Astrocyte of the spinal cord (primary cell): ENCODE data around the gene EDAR.

ENCODE experiments used
- DNase-seq: peaks from one replicate; pipeline ENCODE4 v3.0.0; 2011; ENCODE audit warnings: low read depth, low spot score
- H3K4me3 ChIP-seq: 2 replicates; pipeline ENCODE4 v1.5.1; 2011; ENCODE audit warnings: low read depth, mild to moderate bottlenecking, low read length, moderate library complexity
- in situ Hi-C: cut with HindIII; loops from 2 replicates; pipeline ENCODE4 v1.10.0; 2017; ENCODE audit warnings: low sequenced_read_pairs
- TF ChIP-seq, protein P1 (sequence below): IDR thresholded peaks from 2 replicates; pipeline ENCODE4 v1.5.1; 2012; ENCODE audit warnings: low read depth, mild to moderate bottlenecking, low read length, inconsistent platforms

The EDAR gene

DNA sequence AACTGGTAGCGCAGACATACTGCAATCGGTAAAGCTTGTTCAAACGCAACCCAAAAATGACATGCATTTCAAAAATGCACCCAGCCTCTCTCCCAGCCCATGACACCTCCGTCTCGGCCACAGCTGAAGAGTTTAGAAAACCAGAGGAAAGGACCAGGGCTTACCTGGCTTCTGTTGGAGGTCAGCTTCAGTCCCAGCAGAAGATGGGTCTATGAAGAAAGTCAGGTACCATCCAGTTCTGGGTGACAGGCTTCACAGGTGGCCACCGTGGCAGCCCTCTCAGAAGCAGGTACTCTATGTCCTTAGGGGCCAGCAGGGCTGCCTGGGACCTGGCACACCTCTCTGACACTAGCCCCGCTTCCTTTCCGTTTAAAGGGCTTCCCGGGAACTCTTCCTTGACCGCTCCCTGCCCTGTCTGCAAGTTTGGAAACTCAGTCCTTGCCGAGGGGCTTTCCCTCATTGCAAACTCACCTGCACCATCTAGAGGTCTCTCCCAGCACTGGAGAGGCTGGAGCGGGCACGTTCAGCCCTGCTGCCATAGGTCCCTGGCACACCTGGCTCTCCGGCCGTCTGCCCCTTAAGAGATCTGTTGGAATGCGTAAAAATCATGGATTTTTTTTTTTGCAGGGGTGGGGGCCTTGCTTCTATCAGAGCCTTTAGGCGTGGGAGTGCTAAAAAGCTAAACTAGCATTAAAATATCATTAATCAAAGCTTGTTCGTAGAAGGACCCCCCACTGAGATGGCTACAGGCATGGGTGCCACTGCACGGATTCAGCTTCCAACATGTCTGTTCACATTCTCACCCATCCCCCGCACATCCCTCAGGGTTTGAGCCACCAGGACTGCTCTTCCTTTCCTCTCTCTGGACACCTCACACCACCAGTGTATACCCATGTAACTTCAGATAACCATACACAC is at the start of gene EDAR:
EDAR (minus strand) TSS at position 425 of the 918 bp plus-strand sequence. CDS start 58,206 bp downstream, outside the sequence.
- peak; percentile 19 for DNase-seq
- in situ Hi-C loops: no loop called here
- no peak within 1 kb of the TSS for H3K4me3 ChIP-seq
- TF ChIP-seq, protein P1, sequence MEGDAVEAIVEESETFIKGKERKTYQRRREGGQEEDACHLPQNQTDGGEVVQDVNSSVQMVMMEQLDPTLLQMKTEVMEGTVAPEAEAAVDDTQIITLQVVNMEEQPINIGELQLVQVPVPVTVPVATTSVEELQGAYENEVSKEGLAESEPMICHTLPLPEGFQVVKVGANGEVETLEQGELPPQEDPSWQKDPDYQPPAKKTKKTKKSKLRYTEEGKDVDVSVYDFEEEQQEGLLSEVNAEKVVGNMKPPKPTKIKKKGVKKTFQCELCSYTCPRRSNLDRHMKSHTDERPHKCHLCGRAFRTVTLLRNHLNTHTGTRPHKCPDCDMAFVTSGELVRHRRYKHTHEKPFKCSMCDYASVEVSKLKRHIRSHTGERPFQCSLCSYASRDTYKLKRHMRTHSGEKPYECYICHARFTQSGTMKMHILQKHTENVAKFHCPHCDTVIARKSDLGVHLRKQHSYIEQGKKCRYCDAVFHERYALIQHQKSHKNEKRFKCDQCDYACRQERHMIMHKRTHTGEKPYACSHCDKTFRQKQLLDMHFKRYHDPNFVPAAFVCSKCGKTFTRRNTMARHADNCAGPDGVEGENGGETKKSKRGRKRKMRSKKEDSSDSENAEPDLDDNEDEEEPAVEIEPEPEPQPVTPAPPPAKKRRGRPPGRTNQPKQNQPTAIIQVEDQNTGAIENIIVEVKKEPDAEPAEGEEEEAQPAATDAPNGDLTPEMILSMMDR: peak; percentile 65

- in situ Hi-C loops: no loop called here
- TF ChIP-seq, protein P1: no peak
- no peak overlapping the region for H3K4me3 ChIP-seq
- DNase-seq: no peak
Observed at GRCh38 chr2:109033171-109033570, 44.2 kb upstream of the EDAR start.

DNA sequence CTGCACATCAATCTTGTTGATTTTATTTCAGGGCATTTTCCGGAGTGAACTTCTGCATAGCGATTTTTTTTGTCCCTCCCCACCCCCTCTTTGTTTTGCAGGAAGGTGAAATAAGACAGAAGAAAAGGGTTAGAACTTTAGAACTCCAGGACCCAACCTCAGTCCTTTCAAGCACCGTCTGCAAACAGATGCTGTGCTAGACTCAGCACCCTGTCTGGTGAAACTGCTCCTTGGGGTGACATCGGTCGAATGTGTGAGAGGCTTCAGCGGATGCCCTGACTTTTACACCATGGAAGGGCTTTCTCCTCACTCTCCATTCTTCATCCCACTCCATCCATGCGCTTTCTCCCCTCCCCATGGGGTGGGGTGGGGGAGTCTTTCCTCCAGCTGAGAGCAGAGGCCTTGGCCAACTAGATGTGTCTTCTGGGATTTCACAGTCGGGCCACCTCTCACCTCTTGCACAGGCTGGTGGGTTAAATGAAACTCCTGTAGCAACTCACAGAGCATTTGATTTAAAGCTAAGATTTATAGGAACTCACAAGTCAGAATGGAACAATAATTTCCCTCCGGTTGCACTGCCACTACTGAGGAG is 43.3 kb upstream of the EDAR start:
- TF ChIP-seq, protein P1: no peak
- DNase-seq: no peak
- in situ Hi-C loops: no loop called here
- H3K4me3 ChIP-seq: peak overlapping the region; percentile 23

DNA sequence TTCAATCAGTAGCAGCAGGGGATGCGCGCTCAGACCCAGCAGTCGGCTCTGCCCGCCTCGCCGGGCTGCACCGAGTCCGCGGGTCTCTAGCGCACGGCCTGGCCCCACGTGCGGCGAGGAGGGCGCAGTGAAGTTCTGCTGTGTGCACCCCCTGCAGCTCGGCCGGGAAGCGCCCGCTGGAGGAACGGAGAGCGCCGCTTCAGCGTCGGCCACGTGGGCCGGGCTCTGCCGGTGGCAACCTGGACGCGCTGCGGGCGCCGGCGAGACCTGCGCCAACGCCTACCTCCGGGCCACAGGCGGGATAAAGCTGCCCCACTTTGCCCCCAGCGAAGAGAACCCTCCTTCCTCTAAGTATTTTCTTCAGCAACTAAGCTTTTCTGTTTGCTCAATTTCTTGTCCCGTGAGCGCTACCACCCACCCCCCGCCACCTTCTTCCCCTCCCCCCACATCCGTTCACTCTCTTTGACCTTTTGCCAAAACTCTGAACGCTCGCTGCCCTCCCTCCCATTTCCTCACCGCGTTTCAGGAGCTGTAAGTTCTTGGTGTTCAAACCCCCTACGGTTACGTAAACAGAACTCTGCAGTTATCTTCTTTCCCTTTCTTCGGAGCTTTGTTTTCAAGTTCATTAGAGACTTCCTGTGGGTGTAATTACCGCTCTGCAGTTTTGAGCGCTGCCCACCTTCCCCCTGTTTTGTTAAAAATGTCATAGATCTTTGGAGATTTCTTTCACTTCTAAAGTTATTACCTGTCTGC is 42.6 kb upstream of the EDAR start:
- TF ChIP-seq, protein P1: no peak
- H3K4me3 ChIP-seq: peak overlapping the region; percentile 23
- in situ Hi-C loops: no loop called here
- peak; percentile 22 for DNase-seq

DNA sequence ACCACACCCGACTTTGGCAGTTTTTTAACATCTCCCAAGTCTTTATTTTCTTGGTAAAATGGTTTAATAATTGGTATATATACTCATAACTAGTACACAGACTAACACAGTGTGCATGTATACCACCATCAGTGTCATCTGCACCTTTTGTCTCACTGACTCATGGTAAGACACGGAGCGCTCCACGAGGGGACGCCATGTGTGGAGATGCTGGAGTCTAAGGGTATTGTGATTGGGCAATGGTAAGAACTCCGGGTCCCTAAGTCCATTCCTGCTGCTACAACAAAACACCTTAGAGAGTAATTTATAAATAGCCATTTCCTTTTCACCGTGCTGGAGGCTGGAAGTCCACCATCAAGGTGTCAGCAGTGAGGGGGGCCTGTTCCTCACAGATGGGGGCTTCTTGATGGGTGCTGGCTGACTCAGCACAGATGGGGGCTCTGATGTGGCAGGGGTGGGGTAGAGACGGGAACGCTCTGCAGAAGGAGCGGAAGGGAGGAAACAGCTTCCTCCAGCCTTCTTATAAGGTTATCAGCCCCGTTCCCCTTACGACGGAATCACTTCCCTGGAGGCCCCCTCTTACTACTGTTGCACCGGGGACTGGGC is 42.0 kb upstream of the EDAR start:
- in situ Hi-C loops: no loop called here
- TF ChIP-seq, protein P1: no peak
- no peak overlapping the region for H3K4me3 ChIP-seq
- DNase-seq: no peak

- DNase-seq: no peak
- in situ Hi-C loops: no loop called here
- H3K4me3 ChIP-seq: no peak overlapping the region
- TF ChIP-seq, protein P1: no peak
Observed at GRCh38 chr2:109029490-109030201, 40.6 kb upstream of the EDAR start.
